HG03460 (cell line): Measurements from ENCODE around the gene ACOT4.
"Not testable (repeated sequence)": the region's sequence is repeated elsewhere in the genome, so short reads cannot be mapped to it uniquely, and the experiment has no call there.

Experiments used
- ATAC-seq: cut with Tn5 transposase; IDR thresholded peaks from one replicate; pipeline ENCODE4 v1.9.1; 2021; ENCODE audit not compliant: unreplicated experiment

Gene ACOT4, protein sequence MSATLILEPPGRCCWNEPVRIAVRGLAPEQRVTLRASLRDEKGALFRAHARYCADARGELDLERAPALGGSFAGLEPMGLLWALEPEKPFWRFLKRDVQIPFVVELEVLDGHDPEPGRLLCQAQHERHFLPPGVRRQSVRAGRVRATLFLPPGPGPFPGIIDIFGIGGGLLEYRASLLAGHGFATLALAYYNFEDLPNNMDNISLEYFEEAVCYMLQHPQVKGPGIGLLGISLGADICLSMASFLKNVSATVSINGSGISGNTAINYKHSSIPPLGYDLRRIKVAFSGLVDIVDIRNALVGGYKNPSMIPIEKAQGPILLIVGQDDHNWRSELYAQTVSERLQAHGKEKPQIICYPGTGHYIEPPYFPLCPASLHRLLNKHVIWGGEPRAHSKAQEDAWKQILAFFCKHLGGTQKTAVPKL

GRCh38 chr14:73591690-73592449 lies at the start of gene ACOT4:
Gene ACOT4 (plus strand): TSS chr14:73591873. CDS start chr14:73591960, 87 bp downstream.
- peak; percentile 61 for ATAC-seq

DNA sequence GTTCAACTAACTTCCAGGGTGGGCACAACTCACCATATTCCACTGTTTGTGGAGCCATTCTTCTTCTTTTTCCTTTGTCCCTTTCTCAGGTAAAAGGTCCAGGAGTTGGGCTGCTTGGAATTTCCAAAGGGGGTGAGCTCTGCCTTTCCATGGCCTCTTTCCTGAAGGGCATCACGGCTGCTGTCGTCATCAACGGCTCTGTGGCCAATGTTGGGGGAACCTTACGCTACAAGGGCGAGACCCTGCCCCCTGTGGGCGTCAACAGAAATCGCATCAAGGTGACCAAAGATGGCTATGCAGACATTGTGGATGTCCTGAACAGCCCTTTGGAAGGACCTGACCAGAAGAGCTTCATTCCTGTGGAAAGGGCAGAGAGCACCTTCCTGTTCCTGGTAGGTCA lies 48.7 kb upstream of the ACOT4 start:
- ATAC-seq = not testable (repeated sequence)

DNA sequence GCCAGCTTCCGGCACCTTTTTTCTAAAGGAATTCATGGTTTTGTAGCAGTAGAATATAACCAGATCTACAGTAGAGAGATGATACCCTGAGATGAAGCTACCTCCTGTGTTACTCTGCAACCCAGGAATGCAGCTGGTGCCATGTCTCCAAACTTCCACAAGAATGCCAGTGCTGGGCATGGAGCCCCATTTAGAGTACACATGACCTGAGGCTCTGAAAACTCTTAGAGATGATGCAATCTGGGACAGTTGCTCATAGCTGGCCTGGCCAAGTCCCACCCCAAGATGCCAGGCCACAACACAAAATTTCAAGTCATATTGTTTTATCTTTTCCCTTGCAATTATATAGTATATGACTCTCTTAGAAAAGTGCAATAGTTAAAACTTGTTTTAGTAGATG lies 46.3 kb upstream of the ACOT4 start:
- ATAC-seq = not testable (repeated sequence)

DNA sequence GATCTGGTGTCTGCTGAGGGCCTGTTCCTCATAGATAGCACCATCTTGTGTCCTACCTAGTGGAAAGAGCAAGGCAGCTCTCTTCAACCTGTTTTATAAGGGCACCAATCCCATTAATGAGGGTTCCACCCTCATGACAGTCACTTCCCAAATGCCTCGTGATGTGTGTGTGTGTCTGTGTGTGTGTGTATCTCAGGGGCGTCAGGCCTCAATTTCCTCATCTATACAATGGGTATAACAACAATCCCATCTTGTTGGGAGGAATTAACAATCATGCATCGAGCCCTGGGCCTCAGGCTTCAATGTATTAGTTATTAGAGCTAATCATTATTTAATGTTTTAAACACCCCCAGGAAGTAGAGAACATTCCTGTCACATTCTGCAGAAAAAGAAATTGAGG lies 42.6 kb upstream of the ACOT4 start:
- not testable (repeated sequence) for ATAC-seq

GRCh38 chr14:73549889-73550524 lies 41.7 kb upstream of the ACOT4 start:
- ATAC-seq = not testable (repeated sequence)

GRCh38 chr14:73553845-73554244 lies 37.8 kb upstream of the ACOT4 start:
- ATAC-seq = no peak

DNA sequence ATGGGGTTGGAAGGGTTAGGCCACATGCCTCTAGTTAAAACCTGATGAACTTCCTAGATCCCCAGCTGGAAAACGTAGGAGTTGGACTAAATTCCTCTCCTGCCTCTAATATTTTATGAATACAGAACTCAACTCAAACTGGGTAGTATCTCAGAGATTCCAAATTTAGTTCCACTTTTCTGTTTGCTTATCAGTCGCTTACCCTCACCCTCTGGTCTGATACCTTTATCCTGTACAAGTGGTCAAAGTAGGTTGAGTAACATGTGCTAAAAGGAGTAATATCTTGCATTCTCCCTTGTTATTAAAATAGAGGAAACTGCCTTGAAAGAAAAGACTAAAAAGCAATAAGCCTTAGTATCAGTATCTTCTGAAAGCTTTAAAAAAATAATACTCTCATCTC lies 34.5 kb upstream of the ACOT4 start:
- not testable (repeated sequence) for ATAC-seq

- not testable (repeated sequence) for ATAC-seq
Observed at GRCh38 chr14:73558238-73558637, 33.4 kb upstream of the ACOT4 start.

DNA sequence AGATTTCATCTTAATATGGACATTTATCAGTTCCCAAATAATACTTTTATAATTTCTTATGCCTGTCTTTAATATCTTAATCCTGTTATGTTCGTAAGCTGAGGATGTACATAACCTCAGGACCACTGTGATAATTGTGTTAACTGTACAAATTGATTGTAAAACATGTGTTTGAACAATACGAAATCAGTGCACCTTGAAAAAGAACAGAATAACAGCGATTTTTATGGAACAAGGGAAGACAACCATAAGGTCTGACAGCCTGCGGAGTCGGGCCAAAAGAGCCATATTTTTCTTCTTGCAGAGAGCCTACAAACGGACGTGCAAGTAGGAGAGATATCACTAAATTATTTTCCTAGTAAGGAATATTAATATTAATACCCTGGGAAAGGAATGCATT lies 29.4 kb upstream of the ACOT4 start:
- ATAC-seq = not testable (repeated sequence)

- not testable (repeated sequence) for ATAC-seq
Observed at GRCh38 chr14:73562696-73563095, 29.0 kb upstream of the ACOT4 start.

GRCh38 chr14:73566431-73566830 lies 25.2 kb upstream of the ACOT4 start:
- ATAC-seq = not testable (repeated sequence)

GRCh38 chr14:73566935-73567334 lies 24.7 kb upstream of the ACOT4 start:
- ATAC-seq = not testable (repeated sequence)

DNA sequence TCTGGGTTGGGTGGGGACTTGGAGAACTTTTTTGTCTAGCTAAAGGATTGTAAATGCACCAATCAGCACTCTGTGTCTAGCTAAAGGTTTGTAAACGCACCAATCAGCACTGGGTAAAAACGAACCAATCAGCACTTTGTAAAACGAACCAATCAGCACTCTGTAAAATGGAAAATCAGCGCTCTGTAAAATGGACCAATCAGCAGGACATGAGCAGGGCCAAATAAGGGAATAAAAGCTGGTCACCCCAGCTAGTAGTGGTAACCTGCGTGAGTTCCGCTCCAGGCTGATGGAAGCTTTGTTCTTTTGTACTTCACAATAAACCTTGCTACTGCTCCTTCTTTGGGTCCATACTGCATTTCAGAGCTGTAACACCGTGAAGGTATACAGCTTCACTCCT lies 24.3 kb upstream of the ACOT4 start:
- ATAC-seq = no peak

DNA sequence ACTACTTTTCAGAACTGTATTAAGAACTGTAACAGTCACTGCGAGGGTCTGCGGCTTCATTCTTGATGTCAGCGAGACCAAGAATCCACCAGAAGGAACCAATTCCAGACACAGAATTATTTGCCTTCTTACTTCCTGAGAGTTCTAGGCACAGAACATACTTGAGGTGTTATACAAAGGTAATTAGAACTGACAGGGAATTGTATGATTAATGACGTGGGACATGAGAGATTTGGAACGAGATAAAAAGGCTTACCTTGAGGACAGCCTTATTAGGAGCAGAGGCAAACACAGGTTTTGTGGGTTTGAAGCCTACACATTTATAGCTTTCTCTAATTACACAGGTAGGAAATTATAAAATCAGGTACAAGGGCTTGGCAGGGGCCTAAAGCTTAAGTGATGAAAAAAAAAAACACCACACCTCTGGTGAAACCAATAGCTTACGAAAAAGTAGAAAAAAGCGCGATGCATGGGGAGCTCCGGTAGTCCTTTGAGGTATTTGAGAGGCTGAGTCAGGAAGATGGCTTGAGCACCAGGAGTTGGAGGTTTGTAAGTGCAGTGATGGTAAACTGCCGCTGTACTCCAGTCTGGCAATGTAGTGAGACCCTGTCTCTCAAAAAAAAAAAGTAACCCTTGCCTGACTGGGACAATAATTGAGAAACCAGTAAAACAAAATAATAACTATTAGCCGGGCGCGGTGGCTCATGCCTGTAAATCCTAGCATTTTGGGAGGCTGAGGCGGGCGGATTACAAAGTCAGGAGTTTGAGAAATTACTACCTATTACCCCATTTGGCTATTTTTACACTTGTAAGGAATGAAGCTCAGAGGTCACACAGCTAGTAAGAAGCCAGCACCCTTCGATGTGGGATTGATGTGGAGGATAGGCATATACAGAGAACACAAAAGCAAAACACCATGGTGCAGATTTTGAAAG lies 23.5 kb upstream of the ACOT4 start:
- ATAC-seq = no peak

DNA sequence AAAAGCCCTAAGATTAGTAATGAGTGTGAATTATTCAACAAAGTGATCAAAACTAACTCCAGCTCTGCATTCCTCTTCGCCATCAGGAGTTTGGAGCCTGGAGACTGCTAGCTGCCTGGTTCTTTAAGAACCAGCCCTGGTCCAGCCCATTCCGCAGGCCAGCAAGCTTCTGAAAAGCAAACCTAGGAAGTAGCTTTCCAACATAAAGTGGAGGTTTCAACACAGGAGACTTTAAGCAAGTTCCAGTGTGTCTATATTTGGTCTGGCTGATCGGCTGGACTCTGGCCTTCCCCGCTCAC lies 22.8 kb upstream of the ACOT4 start:
- ATAC-seq = not testable (repeated sequence)

- peak; percentile 72 for ATAC-seq
Observed at GRCh38 chr14:73569185-73569958, 22.3 kb upstream of the ACOT4 start, which contains the start of gene ACOT2. Gene ACOT2 (plus strand): TSS chr14:73569213. CDS start chr14:73569241, 28 bp downstream.

DNA sequence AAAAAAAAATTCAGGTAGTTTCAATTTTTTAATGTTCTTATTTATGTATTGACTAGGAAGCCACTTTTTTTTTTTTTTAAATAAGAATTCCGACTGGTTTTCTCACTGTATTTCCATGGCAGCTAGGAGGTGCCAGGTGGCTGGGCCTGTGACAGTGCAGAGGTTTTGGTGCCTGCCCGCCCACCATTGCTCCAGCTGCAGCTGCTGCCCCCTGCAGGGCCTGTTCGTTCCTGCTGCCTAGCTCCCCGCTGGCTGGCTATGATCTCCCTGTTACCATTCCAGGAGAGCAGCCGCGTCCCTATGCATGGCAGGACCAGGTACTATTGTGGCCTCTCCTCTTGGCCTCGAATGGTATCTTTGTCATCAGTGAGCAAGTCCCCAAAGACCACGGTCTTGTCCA lies 20.8 kb upstream of the ACOT4 start:
- ATAC-seq = not testable (repeated sequence)

DNA sequence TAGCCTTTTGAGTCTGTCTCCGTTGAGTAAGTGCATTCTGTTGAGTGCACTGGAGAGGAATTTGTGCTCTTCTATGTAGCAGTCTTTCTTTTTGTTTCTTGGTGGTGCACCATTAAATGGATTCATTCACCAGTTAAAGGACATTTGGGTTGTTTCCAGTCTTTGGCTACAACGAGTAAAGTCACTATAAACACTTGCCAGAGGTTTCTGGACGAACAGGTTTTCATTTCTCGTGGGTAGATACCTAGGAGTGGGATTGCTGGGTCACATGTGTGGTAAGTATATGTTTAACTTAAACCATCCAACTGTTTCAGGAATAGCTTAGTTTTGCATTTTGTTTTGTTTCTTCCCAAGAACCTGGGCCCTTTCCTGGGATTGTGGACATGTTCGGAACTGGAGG lies 18.6 kb upstream of the ACOT4 start:
- not testable (repeated sequence) for ATAC-seq

- ATAC-seq = not testable (repeated sequence)
Observed at GRCh38 chr14:73573740-73574139, 17.9 kb upstream of the ACOT4 start.

DNA sequence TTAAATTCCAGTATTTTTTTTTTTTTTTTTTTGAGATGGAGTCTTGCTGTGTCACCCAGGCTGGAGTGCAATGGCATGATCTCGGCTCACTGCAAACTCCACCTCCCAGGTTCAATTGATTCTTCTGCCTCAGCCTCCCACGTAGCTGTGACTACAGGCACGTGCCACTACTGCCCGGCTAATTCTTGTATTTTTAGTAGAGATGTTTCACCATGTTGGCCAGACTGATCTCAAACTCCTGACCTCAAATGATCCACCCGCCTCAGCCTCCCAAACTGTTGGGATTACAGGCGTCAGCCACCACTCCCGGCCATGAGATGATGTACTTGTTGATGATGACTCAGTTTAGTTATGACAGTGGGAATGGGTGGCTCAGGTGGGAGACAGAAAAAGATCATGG lies 17.4 kb upstream of the ACOT4 start:
- not testable (repeated sequence) for ATAC-seq
